KMS-11 (cell line): ENCODE measurements around the gene BCL2L2.

Source experiments
- H2AFZ ChIP-seq: fragments of 200-600 bp; sonication (generic); 2 replicates; pipeline ENCODE4 v1.6.1; 2016; ENCODE audit warnings: antibody characterized with exemption, mixed run types, low read depth
- H3K27ac ChIP-seq: fragments of 200-600 bp; sonication (generic); 2 replicates; pipeline ENCODE4 v1.6.1; 2016; ENCODE audit warnings: mild to moderate bottlenecking, mixed run types
- H3K27me3 ChIP-seq: fragments of 200-600 bp; sonication (generic); 2 replicates; pipeline ENCODE4 v1.6.1; 2017; ENCODE audit warnings: mild to moderate bottlenecking, low read depth, mixed run types, moderate library complexity; ENCODE audit not compliant: insufficient read depth
- H3K36me3 ChIP-seq: fragments of 200-600 bp; sonication (generic); 2 replicates; pipeline ENCODE4 v1.6.1; 2017; ENCODE audit warnings: mild to moderate bottlenecking, mixed run types; ENCODE audit not compliant: insufficient read depth
- H3K4me1 ChIP-seq: fragments of 200-600 bp; sonication (generic); 2 replicates; pipeline ENCODE4 v1.6.1; 2016; ENCODE audit warnings: mild to moderate bottlenecking, low read depth, mixed run types; ENCODE audit not compliant: poor library complexity, severe bottlenecking
- H3K4me2 ChIP-seq: fragments of 200-600 bp; sonication (generic); 2 replicates; pipeline ENCODE4 v1.7.0; 2016; ENCODE audit warnings: mild to moderate bottlenecking, mixed run types
- H3K4me3 ChIP-seq: fragments of 200-600 bp; sonication (generic); IDR thresholded peaks from 2 replicates; pipeline ENCODE4 v1.6.1; 2017; ENCODE audit warnings: low read depth, low read length, mixed read lengths; ENCODE audit not compliant: insufficient read depth
- H3K79me2 ChIP-seq: fragments of 200-600 bp; sonication (generic); 2 replicates; pipeline ENCODE4 v1.6.1; 2016; ENCODE audit warnings: low read depth, mixed run types; ENCODE audit not compliant: insufficient read depth
- H3K9ac ChIP-seq: fragments of 200-600 bp; sonication (generic); 2 replicates; pipeline ENCODE4 v1.6.1; 2016; ENCODE audit warnings: mild to moderate bottlenecking, mixed run types
- H4K20me1 ChIP-seq: fragments of 200-600 bp; sonication (generic); 2 replicates; pipeline ENCODE4 v1.6.1; 2016; ENCODE audit warnings: mild to moderate bottlenecking, mixed run types; ENCODE audit not compliant: insufficient read depth
- CTCF ChIP-seq: fragments of 200-600 bp; sonication (generic); conservative IDR thresholded peaks from 2 replicates; pipeline ENCODE4 v1.6.1; 2017; ENCODE audit warnings: low read depth, mild to moderate bottlenecking, antibody characterized with exemption, low read length, moderate library complexity, mixed read lengths

The BCL2L2 gene

GRCh38 chr14:23339506-23340268 is 33.1 kb downstream of the BCL2L2 start:
- Histone ChIP-seq H3K9ac (no peak overlapping the region), H2AFZ (no peak overlapping the region), H3K4me1 (no peaks in the 10 kb centered on the region), H3K27me3 (no peaks in the 10 kb centered on the region), H3K79me2 (no peaks in the 10 kb centered on the region), H3K27ac (no peak overlapping the region), H3K4me3 (no peak overlapping the region), H3K4me2 (no peak overlapping the region), H4K20me1 (no peaks in the 10 kb centered on the region), H3K36me3 (no peaks in the 10 kb centered on the region)
- no peak for TF ChIP-seq CTCF

- H3K4me1 ChIP-seq, result no peaks in the 10 kb centered on the region
- H3K9ac ChIP-seq, result no peak overlapping the region
- H2AFZ ChIP-seq, result no peak overlapping the region
- TF ChIP-seq CTCF, result no peak
- no peaks in the 10 kb centered on the region for H3K36me3 ChIP-seq
- no peaks in the 10 kb centered on the region for H3K27me3 ChIP-seq
- H3K27ac ChIP-seq, result no peak overlapping the region
- H3K4me2 ChIP-seq, result no peak overlapping the region
- H3K4me3 ChIP-seq, result no peak overlapping the region
- H3K79me2 ChIP-seq, result no peaks in the 10 kb centered on the region
- no peaks in the 10 kb centered on the region for H4K20me1 ChIP-seq
These were observed 37.8 kb downstream of the BCL2L2 start for GRCh38 chr14:23344481-23344880.

- Histone ChIP-seq H2AFZ (no peak overlapping the region), H3K4me2 (no peak overlapping the region)
- TF ChIP-seq CTCF, result no peak
These were observed 39.5 kb downstream of the BCL2L2 start for GRCh38 chr14:23345987-23346692.

GRCh38 chr14:23346693-23347405 is 40.2 kb downstream of the BCL2L2 start:
- no peak overlapping the region for H3K27ac ChIP-seq
- H3K4me1 ChIP-seq, result no peaks in the 10 kb centered on the region
- H3K79me2 ChIP-seq, result no peaks in the 10 kb centered on the region
- no peak overlapping the region for H3K9ac ChIP-seq
- H3K4me3 ChIP-seq, result no peak overlapping the region
- no peaks in the 10 kb centered on the region for H3K36me3 ChIP-seq
- H3K4me2 ChIP-seq, result no peak overlapping the region
- no peak for TF ChIP-seq CTCF
- H2AFZ ChIP-seq, result no peak overlapping the region
- no peaks in the 10 kb centered on the region for H3K27me3 ChIP-seq
- H4K20me1 ChIP-seq, result no peaks in the 10 kb centered on the region

More at GRCh38 chr14:23345987-23346692, 39.5 kb downstream of the BCL2L2 start:
- Histone ChIP-seq H3K79me2 (no peaks in the 10 kb centered on the region), H3K27me3 (no peaks in the 10 kb centered on the region), H3K4me3 (no peak overlapping the region), H3K9ac (no peak overlapping the region), H3K4me1 (no peaks in the 10 kb centered on the region), H4K20me1 (no peaks in the 10 kb centered on the region), H3K27ac (no peak overlapping the region), H3K36me3 (no peaks in the 10 kb centered on the region)
